D341Med (cell line): ENCODE data around the gene HSD17B1.
A peak's percentile ranks its signal among the peaks of the same experiment; 100 is the strongest.
"Not testable (repeated sequence)": the region's sequence is repeated elsewhere in the genome, so short reads cannot be mapped to it uniquely, and the experiment has no call there.

Experiments used
- DNase-seq: peaks from one replicate; pipeline ENCODE4 v3.0.0; 2012; ENCODE audit warnings: low spot score

The HSD17B1 gene, protein sequence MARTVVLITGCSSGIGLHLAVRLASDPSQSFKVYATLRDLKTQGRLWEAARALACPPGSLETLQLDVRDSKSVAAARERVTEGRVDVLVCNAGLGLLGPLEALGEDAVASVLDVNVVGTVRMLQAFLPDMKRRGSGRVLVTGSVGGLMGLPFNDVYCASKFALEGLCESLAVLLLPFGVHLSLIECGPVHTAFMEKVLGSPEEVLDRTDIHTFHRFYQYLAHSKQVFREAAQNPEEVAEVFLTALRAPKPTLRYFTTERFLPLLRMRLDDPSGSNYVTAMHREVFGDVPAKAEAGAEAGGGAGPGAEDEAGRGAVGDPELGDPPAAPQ

DNA sequence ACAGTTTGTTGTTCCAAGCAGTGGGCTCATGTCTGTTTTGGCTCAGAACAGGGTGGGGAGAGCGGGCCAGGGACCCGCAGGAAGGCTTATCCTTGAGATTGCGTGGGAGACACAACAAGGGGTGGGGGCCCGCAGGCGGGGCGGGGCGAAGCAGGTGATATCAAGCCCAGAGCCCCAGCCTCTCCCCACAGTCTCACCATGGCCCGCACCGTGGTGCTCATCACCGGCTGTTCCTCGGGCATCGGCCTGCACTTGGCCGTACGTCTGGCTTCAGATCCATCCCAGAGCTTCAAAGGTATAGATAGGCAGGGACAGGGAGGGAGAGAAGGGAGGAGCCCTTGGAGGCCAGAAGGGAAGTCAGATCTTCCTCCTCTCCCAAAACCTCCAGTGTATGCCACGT, at the start of gene HSD17B1:
TSS of gene HSD17B1 (plus strand) at position 188 of the 400 bp plus-strand sequence. CDS start at position 199, 11 bp downstream.
- not testable (repeated sequence) for DNase-seq

DNA sequence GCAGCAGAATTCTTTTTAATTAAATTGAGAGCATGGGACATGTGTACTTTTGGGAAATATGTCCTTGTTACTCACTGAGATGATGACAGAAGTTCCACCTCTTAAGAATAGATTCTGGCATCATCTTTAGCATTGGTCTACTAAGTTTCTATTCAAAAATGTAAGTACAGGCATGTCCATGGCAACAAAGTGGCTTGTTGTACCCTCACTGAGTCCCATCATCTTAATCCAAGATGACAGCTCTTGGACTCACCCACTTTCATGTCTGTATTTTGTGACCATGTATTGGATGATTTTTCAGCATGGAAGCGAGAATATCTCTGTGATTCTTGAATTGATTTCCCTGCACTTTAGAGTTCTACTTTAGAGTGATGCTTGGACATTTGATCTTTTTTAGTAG, 49.8 kb upstream of the HSD17B1 start:
- DNase-seq, result no peak

DNA sequence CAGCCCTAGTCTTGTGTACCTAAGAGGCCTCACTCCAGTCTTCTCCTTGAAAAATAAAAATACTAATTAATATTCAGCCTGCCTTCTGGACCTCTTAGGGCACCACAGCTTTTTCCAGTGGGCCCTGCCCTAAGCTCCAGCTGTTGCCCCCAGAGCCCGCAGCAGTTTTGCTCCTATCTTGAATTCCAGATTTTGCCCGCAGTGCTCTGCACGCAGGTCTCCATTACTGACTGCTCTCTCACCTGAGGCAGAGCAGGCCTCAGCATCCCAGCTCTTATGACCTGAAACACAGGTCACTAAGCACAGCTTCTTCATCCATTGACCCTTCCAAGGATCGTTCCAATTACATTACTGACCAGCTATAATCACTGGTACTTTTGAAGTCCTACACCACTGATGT, 45.1 kb upstream of the HSD17B1 start:
- DNase-seq, result no peak

DNA sequence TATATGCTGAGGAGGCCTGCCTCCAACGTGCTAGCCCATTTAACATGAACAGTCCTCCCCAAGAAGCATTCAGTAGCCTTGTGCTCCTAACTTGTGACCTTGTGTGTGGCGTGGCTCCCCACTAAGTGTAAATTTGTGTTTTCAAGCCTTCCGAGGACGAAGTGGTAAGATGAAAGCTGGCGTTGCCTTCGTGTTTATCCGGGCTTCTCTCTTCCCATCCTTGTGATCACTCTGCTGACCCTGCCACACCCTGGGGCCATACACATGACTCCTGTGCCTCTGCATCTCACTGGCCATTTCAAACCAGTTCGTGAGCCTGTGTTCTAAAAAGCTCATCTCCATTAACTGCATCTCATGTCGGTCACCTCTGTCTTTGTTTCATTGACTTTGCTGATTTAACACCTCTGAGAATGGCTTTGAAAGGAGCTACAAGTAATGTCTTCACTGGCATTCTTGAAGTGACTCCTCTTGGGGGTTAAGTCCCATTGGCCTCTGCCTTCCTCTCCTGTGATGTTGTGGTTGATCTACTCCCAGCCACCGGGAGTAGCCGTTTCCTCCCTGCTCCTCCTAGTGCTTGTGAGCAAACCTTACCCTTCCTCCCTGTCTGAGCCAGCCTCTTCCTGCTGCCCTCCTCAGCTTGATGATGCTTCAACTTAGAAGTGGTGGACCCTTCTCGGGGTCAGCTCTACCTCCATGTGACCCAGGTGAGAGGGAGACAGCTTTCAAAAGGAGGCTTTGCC, 44.1 kb upstream of the HSD17B1 start:
- no peak for DNase-seq

DNA sequence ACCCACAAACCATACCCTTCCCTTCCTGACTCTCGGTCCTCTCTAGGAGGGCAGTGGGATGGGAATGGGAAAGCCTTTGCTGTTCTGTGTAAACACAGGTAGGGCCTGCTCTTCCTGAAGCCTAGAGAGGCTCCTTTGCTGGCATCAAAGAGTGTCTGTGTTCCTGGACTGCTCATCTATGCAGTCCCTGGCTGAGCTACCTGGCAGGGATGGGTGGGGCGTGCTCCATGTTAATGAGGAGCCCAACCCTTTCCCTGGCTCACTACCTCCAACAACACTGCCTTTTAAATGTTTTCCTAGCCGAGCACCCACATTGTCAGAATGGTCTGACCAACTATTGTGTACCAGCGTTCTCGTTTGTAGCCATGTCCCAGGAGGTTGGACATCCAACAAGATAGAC, 43.3 kb upstream of the HSD17B1 start:
- no peak for DNase-seq

DNA sequence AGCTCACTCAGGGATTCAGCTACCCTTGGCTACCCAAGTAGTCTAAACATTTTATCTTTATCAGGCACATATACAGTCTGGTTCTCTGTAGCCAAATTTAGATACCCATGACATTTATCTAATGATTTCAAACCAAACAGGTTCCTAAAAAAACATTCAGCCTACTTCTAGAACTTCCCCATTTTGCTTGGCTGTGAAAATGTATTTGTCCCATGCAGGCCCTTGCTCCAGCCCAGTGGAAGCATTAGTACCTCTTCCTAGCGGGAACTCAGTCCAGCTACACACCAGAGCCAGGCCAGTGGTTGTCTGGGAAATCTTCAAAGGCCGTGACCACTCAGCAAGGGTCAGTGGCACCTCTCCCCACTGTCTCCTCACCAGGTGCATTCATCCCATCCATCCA, 42.9 kb upstream of the HSD17B1 start:
- no peak for DNase-seq

DNA sequence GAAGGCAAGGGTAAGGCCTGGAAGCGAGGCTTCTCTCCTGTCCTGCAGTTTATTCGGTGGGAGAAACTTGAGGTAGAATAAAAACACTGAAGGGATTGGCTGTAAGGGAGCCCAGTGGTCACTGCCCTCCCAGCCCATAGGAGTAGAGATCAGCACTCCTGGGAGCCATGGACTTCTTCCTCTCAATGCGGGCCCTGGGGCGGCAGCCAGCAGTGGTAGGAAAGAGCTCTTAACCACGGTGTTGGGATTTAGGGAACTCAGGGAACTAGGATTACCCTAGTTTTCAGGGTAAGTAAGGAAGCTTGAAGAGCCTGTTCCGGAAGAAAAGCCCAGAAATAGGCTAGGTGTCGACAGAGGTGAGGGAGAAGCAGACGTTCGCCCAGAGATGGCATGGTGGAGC, 40.5 kb upstream of the HSD17B1 start:
- no peak for DNase-seq

DNA sequence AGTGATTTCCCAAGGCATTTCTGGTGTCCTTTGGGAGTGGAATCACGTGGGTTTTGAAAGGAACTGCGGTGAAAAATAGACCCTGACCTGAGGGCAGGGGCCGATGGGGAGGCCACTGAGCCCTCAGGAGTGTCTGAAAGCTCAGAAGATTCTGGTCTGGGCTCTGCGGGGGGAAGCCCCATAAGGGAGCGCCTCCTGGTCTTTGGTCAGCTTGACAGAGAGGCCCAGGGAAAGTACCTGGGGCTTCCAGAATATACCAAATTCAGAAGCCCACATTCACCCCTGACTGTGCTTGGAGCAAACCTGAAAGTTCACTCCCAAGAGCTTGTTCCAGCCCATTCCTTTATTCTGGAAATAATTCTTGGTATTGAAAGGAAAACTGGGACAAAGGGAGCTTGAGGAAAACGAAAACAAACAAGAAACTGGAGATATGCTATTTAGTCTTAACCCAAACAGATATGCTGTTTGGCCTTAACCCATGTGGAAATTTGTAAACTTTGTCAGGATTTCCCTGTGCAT, 39.9 kb upstream of the HSD17B1 start:
- DNase-seq, result no peak

DNA sequence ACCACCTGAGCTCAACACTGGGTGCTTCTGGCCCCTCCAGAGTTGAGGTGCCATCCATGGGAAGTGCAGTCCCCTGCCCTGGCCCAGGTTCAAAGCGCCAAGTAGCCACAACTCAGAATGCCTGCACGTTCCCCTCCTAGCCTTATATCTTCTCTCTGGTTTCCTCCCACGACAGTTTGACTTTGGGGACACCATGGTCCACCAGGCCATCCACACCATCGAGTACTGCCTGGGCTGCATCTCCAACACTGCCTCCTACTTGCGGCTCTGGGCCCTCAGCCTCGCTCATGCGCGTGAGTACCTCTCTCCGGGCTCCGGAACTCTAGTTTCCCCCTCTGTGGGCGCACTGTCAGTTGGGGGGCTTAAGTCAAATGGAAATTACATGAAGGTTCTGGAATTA, 39.0 kb upstream of the HSD17B1 start:
- no peak for DNase-seq

DNA sequence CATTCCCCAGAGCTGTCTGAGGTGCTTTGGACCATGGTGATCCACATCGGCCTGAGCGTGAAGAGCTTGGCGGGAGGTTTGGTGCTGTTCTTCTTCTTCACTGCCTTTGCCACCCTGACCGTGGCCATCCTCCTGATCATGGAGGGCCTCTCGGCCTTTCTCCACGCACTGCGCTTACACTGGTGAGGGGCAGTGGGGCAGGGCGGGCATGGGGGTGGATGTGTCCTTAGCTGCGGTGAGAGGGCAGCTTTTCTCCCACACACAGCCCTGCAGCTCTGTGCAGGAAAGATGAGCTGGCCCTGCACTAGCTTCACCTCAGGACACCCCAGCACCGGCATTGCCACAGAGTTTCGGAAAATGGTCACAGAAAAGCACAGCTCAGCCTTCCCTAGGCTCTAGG, 38.4 kb upstream of the HSD17B1 start:
- no peak for DNase-seq

DNA sequence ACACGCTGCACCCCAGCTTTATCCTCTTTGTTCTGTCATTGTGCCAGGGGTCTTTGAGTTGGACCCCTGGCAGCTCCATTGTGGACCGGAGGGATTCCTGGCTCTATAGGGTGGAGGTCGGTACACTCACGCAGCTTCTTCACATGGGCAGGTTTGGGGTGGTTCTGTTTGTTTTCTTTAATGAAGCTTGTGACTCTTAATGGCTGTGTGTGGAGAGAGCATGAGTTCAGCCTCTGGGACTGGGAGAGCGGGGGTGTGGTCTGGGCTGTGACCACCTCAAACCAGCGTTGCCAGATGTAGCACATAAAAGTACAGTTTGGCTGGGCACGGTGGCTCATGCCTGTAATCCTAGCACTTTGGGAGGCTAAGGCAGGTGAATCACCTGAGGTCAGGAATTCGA, 37.9 kb upstream of the HSD17B1 start:
- DNase-seq, result no peak

DNA sequence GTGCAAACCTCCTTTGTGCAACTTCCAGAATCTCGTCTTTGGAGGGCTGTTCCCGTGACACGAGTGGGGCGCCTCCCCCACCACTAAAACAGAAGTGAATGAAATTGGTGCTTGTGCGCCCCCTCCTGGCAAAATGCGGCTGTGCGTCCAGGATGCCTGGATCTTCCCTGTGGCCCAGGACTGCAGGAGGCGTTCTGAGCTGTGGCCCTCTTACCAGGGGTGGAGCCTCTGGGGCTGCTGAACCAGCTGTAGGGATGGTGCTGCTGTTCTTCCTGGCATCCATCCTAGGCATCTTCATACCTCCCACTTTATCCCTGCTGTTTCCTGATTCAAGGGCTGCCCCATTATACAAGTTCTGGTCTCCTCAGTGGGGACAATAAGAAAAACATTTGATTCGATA, 35.2 kb upstream of the HSD17B1 start:
- DNase-seq, result peak; percentile 95

DNA sequence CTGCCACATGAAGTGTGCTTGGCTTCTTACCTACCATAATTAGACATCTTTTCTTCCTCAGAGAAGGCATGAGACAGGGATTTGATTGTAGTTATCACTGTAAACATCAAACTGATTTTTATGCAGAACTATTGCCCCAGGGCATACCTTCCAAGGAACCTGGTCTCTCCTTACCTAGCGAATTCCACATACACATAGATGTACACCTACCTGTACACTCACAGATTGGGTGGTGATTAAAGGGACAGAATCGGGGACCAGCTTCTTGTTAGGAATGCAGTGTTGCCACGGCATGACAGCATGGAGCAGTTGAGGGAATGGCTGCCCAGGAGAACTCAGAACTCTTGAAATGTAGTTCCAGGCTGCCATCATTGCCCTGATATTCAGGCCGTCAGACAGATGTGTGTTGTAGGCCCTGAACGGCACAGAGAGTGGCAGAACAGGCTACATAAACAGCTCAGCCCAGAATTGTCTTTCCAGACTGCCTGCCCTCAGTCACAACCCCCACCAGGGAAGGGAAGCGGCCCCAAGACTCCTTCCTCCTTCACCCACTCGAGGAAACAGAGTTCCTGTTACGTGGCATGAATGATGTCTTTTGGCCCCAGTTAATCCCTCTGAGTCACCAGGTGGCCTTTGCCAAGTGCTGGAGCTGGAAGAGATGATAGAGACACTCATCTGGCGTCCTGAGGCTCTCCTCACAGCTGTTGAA, 34.5 kb upstream of the HSD17B1 start:
- DNase-seq, result peak; percentile 45

DNA sequence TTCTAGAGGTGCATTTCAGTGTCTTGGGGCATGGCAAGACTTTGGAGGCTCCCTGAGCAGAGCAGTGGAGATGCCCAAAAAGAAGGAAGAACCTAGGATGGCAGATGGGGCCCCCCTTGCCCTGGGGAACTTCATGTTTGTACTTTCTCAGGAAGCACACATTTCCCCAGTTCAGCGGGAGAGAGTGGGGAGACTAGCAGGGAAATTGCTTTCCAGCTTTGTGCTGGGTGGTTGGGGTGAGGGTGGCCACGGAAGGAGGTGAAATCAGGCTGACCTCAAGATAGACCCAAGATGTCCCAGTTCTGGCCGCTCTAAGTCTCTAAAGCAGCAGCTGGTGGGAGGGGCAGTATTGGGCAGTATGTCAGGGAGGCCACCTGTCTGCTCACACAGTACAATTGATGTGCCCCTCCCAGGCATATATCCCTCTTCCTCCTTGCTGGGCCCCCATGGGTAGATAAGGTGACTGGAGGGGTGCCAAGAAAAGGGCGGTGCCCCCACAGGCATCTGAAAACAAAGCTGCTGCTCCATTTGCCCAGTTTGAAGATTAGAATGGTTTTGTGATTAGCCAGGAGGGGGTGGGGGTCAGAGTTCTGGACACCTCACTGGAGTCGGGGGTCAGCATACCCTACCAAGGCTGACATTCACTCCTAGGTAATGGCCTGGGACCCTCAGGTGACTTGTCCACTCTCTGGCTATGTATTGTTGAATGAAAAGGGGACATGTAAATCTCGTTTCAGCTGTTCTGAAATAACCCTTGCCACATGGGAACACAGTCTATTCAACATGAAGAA, 33.8 kb upstream of the HSD17B1 start:
- DNase-seq, result peak; percentile 41

DNA sequence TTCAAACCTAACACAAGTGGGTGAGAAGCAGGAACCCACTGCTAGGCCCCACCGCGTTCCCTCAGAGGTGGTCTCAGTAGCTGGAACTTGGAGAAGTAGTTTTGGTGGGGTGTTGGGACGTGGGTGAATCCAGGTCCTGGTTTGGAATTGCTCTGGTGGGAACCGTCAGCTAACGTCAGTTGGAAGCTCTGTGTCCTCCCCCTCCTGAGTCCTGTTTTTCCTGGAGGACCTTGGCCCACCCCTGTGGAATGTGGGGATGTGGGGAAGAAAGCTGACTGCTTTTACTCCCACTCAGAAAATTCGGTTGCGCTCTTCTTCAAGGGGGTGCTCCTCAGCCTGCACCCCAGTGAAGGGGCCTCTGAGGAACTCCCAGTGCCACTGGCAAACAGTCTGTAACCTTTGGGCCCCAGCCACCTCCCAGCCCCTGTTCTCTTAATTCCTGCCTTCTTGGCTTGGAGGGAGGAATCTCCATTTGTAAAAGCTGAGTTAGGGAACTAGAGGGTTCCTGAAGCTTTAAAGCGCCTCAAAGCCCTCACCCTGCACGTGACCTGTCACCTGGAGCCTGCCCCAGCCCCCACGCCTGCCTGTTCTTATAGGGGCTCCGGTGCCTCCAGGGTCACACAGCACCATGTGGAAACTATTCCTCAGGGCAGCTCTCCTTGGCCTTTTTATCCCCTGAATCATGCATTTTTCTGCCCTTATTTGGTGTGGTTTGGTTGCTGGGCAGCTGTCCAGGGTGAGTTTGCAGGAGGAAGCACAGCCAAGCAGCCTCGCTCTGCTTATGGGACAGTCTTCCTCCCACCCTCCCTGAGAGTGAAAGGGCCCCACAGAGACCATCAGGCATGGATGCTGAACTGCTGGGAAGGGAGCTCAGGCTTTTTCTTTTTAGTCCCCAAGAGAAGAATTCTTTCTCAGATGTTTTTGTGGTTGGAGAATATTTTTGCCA, 32.9 kb upstream of the HSD17B1 start:
- DNase-seq, result peak; percentile 43

DNA sequence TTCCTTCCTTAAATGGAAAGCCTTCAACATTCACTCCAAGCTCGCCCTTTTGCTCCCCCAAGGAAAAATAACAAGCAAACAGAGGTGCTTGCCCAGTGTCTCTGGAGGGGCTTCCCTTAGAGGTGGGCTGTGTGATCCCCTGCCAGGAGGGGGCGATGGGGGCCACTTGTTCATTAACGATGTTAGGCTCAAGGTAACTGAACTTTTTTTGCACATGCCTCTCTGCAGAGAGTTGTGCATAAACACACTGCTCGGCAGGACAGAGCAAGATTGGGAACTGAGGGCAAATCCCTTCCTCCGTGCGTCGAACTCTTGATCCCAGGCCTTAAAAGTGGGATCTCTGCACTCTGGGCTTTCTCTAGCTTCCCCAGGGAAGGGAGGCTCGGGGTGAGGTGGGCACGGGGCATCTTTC, 32.2 kb upstream of the HSD17B1 start:
- peak; percentile 48 for DNase-seq

DNA sequence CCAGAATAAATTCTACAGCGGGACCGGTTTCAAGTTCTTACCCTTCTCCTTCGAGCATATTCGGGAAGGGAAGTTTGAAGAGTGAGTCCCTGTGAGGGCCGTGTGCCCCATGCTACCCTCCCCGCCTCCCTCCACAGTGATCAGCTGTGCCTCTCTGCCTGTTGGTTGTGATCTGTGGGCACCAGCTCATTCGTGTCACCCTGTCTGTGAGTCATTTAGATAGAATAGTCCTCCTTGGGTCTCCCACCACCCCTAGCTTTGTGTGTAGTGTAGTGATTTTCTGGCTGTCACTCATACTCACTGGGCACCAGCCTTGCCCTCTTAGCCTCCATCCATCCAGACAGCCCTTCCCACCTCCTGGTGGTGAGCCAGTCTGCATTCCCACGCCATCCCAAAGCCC, 31.7 kb upstream of the HSD17B1 start:
- no peak for DNase-seq

DNA sequence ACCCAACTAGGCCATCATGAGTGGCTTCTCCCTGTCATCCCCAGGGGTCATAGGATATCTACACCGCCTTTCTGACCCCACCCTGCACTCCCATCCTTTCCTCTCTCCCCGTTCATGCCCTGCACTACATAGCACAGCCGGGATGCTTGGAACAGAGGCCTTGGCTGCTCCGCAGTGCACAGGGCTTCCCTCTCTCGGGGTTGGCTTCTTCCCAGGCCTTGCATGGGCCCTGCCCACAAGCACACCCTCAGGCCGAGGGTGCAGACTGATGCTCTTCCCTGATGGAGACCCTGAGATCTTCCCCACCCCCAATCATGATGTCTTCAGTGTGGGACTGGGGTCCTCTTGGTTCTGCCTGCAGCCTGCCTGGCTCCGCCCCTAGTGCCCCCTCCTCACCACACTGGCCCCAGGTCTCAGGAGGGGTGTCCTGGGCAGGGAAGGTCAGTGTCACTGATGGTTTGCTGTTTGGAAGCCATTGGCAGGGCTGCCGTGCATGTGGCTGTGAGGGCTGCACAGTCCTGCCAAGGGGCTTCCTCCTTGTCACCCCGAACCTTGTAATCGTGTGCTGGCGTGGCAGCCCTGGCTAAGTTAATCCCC, 31.0 kb upstream of the HSD17B1 start:
- DNase-seq, result peak; percentile 21

DNA sequence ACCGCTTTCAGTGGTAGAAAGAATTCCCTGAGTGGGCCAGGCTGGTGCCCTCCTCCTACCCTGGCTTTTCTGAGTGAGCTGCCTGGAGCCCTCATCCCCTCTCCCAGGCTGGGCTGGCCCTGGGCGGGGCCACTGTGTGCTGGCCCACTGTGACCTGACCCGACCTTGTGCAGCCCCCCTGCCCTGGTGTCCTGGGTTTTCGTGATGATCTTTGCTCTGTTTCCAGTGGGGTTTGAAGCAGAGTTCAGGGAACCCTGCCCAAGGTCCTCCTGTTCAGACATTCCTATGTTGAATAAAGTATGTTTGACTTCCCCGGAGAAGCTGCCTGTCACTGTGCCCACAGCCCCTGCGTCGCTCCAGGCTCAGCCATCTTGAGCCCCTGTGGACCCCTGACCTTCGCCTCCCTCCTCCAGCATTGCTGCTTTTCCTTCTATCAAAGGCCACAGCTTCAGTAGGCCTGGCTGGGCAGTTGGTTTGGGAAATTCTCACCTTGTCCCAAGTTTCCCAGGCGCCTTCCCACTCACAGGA, 30.4 kb upstream of the HSD17B1 start:
- peak; percentile 34 for DNase-seq

DNA sequence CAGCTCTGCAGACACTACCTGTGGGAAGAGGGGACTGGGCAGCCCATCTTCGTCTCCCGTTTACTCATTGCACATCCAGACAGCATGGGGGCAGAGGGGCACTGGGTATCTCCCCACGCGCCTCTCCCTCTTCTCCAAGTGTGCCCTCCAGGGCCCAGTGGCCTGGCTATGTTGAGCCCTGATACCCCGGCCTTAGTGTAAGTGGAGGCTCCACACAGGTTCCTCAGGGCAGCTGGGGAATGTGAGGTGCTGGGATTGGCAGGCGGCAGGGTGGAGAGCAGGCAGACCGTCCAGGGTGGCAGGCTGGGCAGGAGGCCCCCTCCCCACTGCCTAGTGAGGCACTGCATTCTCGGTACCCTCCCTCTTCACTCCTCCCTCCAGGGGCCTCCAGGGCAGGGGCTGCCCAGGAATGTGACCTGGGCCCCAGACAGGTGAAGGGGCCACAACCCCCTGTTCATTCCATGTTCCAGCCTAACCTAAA, 29.9 kb upstream of the HSD17B1 start:
- peak; percentile 25 for DNase-seq
